ENCODE results near the gene CLCN2.

Gene CLCN2

DNA sequence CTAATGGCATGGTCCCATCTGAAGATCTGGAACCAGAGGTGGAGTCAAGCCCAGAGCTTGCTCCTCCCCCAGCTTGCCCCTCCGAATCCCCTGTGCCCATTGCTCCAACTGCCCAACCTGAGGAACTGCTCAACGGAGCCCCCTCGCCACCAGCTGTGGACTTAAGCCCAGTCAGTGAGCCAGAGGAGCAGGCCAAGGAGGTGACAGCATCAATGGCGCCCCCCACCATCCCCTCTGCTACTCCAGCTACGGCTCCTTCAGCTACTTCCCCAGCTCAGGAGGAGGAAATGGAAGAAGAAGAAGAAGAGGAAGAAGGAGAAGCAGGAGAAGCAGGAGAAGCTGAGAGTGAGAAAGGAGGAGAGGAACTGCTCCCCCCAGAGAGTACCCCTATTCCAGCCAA, 39.7 kb downstream of the CLCN2 start:
- no peak for DNase-seq

DNA sequence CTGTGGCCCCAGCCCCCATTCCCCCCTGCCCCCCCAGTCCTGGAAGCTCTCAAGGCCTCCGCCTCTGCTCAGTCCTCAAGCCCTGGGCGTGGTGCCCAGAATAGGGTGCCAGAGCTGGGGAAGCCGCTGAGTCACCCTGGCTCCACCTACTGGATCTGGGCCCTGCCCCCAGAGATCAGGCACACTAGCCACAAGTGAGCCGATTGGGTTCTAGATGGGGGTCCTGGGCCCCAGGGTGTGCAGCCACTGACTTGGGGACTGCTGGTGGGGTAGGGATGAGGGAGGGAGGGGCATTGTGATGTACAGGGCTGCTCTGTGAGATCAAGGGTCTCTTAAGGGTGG, 41.3 kb downstream of the CLCN2 start:
- DNase-seq = peak; percentile 87

DNA sequence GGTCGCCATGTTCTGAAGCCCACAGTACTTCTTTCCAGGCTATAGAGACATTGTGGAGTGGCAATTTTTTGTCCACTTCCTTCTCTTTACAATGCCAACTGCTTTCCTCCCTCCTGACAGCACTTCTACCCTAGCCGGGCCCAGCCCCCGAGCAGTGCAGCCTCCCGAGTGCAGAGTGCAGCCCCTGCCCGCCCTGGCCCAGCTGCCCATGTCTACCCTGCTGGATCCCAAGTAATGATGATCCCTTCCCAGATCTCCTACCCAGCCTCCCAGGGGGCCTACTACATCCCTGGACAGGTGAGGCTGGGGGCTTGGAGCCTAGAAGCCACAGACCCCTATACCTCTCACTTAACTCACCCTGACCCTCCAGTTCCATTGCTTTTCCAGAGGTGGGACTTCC, 44.2 kb downstream of the CLCN2 start:
- DNase-seq = no peak

DNA sequence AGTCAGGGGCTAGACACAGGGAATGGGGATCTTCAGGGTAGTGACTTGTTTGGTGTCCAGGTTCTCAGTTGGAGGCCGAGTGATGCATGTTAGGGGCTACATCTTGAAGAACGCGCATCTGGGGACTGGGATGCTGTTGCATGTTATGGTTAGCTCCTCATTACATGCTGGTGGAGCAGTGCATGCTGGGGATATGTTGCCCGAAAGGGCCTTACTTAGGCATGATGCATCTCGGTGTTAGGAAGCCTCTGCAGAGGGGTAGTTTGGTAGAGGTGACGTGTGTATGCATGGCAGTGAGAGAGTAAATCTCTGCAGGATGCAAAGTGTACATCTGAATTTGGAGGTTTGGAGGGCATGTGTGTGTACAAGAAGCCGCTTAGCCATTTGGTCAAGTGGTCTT, 44.6 kb downstream of the CLCN2 start:
- DNase-seq = no peak

DNA sequence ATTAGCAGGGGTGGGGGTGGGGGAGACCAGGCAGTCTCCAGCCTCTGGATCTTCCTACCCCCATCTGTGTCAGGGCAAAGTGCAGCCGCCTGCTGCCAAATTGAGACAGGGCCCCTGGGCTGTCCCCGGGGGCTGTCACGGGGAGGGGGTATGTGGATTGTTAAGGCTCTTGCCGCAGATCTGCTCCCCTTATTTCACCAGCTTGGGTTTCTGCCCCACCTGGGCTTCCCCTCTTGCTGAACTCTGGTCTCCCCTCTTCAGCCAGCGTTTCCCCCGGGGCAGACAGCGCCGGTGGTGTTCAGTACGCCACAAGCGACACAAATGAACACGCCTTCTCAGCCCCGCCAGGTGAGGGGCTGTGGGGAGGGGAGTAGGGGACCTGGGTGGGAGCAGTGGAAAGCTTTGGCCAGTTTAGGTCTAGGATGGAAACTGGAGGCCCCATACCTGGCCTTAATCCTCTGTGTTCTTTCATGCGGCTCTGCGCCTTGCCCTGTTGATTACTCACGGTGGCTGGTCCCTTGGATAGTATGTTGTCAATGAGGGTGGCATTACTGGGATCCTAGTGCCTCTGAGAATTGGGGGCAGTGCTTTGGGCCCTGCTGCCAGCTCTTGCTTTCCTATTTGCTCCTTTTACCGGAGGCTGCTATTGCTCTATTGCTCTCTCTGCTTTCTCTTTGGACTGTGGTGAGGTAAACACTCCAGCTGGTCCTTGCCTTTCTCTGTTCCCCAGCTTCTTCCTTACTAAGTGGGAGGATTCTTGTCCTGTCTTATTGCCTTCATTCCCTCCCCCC, 45.3 kb downstream of the CLCN2 start:
- no peak for DNase-seq

DNA sequence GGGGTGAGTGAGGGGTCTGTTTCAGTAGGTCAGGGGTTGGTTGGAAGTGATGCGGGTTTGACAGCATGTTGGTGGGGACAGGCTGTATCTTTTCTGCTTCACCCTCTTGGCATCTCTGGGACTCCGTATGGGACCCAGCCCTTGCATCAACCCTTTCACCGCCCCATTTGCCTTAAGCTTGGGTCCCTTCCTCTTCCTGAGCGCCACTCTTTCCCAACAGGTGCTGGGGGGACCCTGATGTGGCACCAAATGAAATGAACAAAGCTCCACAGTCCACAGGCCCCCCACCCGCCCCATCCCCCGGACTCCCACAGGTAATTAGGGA, 45.9 kb downstream of the CLCN2 start:
- peak; percentile 25 for DNase-seq

DNA sequence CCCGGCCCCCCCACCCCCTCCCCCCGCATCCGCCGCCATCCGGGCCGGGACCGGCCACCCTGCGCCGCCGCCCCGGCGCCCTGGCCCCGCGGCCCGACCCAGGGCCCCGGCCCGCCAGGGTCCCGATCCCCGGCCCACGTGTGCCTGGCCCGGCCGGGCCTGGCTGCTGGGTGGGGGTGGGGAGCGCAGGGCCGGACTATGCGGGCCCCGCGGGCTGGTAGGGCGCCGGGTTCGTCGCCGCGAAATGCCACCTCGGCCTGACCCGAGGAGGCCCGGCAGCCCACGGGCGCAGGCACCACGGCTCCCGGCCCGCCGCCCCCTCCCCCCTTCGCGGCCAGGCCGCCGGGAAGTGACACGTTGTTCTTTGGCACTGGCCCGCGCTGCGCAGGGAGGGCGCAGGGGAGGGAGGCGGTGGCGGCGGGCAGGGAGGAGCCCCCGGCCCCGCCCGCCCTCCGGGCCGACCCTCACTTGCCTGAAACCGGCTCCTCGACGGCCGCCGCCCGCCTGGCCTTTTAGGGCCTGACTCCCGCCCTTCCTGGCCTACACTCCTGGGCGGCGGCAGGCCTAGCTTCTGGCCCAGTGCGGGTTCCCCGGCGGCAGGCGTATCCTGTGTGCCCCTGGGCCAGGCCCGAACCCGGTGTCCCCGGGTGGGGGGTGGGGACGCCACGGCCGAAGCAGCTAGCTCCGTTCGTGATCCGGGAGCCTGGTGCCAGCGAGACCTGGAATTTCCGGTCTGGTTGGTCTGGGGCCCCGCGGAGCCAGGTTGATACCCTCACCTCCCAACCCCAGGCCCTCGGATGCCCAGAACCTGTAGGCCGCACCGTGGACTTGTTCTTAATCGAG, 46.5 kb downstream of the CLCN2 start:
- DNase-seq = peak; percentile 83

DNA sequence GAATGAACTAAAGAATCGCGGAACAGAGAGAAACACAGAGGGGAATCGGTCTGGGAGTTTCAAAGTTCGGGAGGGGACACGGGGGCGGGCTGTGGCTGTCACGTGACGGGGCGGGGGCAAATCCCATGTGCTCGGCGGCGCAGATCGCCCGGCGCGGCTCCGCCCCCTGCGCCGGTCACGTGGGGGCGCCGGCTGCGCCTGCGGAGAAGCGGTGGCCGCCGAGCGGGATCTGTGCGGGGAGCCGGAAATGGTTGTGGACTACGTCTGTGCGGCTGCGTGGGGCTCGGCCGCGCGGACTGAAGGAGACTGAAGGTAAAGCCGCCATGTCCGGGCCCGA, 47.1 kb downstream of the CLCN2 start, which contains the start of gene EIF4G1:
EIF4G1 (plus strand) TSS at position 244 of the 337 bp plus-strand sequence. CDS start 1,191 bp downstream, outside the sequence.
- DNase-seq = peak; percentile 98

DNA sequence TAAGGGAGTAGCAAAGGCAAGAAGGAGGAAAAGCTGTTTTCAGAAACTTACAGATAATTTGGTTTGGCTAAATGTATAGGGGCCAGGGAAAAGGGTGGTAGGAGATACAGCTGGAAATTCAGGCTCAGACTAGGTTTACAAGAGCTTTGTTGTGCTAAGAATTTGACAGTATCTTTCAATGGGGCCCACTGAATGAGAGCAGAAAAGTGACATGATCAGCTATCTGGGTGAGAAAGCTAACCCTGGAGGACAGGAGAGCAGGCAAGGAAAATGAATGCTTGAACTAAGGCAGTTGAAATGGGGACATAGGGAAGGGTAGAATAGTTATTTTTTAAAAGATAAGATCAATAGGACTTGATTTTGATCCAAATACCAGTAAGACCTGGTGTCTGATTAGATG, 49.8 kb downstream of the CLCN2 start:
- no peak for DNase-seq

DNA sequence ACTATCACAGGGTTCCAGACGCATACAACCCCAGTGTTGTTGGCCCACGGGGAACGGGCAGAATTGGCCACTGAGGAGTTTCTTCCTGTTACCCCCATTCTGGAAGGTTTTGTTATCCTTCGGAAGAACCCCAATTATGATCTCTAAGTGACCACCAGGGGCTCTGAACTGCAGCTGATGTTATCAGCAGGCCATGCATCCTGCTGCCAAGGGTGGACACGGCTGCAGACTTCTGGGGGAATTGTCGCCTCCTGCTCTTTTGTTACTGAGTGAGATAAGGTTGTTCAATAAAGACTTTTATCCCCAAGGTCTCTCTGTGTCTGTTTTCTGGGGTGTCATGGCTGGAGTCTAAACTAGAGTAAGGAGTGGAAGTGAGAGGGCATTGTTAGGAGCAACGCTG, 52.7 kb downstream of the CLCN2 start:
- no peak for DNase-seq

DNA sequence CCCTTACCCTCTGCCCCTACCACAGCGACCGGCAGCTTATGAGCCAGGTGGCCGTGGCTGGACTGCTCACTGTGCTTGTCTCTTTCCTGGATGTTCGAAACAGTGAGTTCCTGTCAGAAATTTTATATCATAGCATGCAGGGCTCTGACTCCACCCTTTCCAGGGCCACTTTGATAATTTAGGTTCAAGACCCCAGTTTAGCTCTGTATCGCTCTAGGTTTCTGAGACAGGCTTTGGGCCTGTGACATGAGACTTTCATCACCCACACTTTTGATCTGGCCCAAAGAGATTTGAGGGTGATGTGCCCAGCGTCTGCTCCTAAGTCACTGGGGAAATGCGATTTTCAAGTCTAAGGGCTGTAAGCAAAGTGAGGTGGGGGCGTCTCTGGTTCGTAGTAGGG, 53.5 kb downstream of the CLCN2 start:
- no peak for DNase-seq

DNA sequence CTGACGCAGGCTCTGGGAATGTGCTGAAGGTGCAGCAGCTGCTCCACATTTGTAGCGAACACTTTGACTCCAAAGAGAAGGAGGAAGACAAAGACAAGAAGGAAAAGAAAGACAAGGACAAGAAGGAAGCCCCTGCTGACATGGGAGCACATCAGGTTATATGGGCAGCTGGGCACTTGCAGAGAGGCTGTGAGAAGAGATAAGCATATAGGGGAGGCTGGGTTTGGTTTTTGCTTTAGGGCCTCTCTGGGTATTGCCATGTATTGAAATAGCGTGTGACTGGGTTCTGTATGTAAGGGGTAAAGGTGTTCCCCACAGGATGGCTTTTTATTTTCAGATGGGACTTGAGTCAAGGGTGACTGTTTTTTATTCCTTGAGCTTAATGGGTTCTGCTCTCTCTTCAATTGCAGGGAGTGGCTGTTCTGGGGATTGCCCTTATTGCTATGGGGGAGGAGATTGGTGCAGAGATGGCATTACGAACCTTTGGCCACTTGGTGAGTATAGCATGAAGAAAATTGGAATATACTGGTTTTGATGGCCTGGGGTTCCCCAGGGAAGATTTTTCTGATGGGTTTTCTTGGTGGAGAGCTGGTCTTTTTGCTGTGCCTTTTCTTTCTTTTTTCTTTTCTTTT, 54.9 kb downstream of the CLCN2 start:
- no peak for DNase-seq

DNA sequence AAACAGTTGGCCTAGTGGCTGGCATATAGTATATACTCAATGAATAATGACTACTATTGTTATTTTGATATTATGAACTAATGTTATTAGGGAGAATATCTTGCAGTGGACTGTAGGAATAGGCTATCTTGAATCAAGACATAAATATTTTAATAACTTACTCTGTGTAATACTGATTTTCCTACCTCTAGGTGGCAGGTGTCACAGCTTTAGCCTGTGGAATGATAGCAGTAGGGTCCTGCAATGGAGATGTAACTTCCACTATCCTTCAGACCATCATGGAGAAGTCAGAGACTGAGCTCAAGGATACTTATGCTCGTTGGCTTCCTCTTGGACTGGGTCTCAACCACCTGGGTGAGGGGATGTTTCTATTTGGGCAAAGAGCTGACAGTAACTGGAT, 55.8 kb downstream of the CLCN2 start:
- DNase-seq = no peak

DNA sequence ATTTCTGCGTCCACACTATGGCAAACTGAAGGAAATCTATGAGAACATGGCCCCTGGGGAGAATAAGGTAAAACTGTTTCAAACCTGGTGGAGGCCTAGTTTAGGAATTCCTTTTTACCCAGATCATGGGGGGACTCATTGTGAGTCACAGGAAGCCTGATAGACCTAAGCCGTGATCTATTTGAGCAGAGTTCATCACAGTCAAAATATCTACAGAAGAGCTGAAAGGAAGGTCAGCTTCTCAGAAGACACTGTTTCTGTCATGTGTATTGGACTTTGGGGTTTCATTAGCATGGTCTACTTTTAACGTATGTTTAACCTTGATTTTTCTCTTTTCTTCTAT, 61.1 kb downstream of the CLCN2 start:
- DNase-seq = no peak

DNA sequence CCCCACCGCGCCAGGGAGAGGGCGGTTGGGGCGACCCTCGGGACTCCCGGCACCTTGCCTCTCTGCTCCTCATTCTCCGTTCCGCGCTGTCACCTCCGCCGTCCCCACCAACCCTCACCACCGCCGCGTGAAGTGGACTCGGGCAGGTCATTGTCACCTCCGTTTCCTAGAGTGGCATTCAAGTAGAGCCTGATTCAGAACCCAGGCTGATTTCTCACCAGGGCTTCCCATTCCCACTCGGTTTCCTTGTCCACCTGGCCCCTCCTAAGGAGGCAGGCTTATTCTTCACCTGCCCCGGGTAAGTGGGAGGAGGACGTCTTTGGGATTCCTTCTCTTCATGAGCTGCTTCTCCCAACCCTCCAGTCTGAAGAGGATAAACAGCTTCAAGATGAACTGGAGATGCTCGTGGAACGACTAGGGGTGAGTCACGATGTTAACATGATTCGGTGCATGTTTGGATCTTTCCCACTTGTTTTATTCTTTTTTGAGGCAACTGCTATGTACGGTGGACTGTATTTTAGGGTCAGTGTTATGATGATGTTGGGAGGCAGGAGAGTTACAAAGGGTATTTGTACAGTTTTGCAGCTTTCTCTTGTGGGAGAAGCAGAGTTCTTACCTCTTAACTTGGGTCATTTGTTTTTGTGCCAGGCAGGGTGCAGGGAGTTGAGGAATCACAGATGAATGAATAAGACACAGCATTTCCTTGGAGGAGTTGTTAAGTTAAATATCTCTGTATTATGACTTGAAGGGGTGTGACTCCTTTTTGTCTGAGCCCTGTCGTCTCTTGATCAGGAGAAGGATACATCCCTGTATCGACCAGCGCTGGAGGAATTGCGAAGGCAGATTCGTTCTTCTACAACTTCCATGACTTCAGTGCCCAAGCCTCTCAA, 61.7 kb downstream of the CLCN2 start:
- DNase-seq = no peak

DNA sequence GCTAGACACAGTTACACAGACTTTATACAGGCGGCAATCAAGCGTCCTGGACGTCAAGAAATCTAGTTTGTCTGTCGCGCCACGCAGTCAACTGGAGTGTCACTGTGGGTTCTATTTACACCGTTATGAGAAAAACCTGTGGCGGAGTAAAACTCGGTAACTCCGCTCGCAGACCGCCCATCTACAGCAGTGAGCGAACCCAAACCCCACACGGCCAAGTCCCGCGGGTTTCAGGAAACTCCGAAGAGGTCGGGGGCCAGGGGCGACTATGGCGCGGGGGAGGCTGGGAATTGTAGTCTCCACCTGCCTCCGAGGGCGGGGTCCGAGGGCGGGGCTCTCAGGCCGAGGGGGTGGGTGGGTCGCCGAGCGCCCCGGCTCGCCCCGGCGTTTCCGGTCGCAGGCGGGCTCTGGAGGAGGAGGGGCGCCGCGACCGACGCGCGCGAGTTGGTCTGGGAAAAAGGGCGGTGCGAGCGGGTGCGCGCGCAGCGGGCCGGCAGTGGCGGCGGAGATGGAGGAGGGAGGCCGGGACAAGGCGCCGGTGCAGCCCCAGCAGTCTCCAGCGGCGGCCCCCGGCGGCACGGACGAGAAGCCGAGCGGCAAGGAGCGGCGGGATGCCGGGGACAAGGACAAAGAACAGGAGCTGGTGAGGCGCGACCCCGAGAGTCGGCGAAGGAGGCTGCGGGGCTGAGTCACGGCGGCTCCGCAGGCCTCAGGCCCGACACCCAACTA, 62.5 kb downstream of the CLCN2 start, which contains the start of gene PSMD2:
PSMD2 (plus strand) TSS at position 483 of the 729 bp plus-strand sequence; CDS start at position 509, 26 bp downstream.
- DNase-seq = peak; percentile 99

DNA sequence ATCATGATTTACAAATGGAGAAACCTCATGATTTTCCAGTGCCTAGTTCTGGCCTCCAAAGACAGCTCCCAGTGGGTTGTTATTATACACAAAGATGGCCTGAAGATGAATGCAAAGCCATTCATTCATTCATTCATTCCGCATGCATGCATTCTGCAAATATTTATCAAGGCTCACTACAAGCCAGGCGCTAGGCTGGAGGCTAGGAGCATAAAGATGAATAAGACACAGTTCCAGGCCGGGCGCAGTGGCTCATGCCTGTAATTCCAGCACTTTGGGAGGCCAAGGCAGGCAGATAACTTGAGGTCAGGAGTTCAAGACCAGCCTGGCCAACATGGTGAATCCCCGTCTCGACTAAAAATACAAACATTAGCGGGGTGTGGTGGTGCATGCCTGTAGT, 64.8 kb downstream of the CLCN2 start:
- DNase-seq = no peak
